H1 (cell line): Measurements from ENCODE around the gene DAGLA. TPM values are rescaled to one million over a fixed set of nuclear protein-coding genes. Genes with fewer than 3 reads are reported as not detected.

Experiments
- CTCF ChIA-PET: fragments of 300-600 bp; sonication (Branson Sonifier 250); formaldehyde crosslinking; loops from one replicate; lab custom pipeline; 2021; ENCODE audit not compliant: partially characterized antibody; lab: Charles Lee
- POLR2A ChIA-PET: fragments of 300-600 bp; sonication (Branson Sonifier 250); formaldehyde crosslinking; loops from one replicate; lab custom pipeline; 2021; ENCODE audit warnings: inconsistent platforms; ENCODE audit not compliant: partially characterized antibody; lab: Charles Lee
- DNase-seq, 2 experiments: peaks; one replicate each; pipeline versions ENCODE4 v3.0.0 to v3.0.0-alpha.2; 2010 to 2022; ENCODE audit warnings: low spot score in 2 of 2, low read depth in 1 of 2, mixed read lengths in 1 of 2
- FAIRE-seq: peaks from 2 replicates; lab custom pipeline; 2011; peaks lifted over from hg19 to GRCh38; lab: Jason Lieb, UNC
- H2AFZ ChIP-seq: 2 replicates; pipeline ENCODE4 v1.8.1; 2012; ENCODE audit warnings: low read length, inconsistent platforms
- H2AK5ac ChIP-seq: 2 replicates; pipeline ENCODE4 v1.6.1; 2013; ENCODE audit warnings: low read depth, low read length
- H2BK120ac ChIP-seq: replicated peaks from 2 replicates; pipeline ENCODE3; 2013; ENCODE audit warnings: low read depth, low read length, inconsistent platforms
- H2BK12ac ChIP-seq: 2 replicates; pipeline ENCODE4 v1.6.1; 2013; ENCODE audit warnings: low read depth, low read length
- H2BK15ac ChIP-seq: 2 replicates; pipeline ENCODE4 v1.6.1; 2013; ENCODE audit warnings: low read length
- H2BK20ac ChIP-seq: 2 replicates; pipeline ENCODE4 v1.6.1; 2013; ENCODE audit warnings: low read length
- H2BK5ac ChIP-seq: 2 replicates; pipeline ENCODE4 v1.6.1; 2013; ENCODE audit warnings: low read depth, low read length
- H3K14ac ChIP-seq: 2 replicates; pipeline ENCODE4 v1.6.1; 2013; ENCODE audit warnings: inconsistent platforms; ENCODE audit not compliant: insufficient read length
- H3K18ac ChIP-seq: 2 replicates; pipeline ENCODE4 v1.6.1; 2013; ENCODE audit warnings: low read length; ENCODE audit errors: extremely low read depth
- H3K23ac ChIP-seq: 2 replicates; pipeline ENCODE4 v1.6.1; 2013; ENCODE audit warnings: inconsistent platforms; ENCODE audit not compliant: insufficient read length
- H3K23me2 ChIP-seq: 2 replicates; pipeline ENCODE4 v1.6.1; 2013; ENCODE audit warnings: low read depth, low read length
- H3K27ac ChIP-seq: 2 replicates; pipeline ENCODE4 v1.6.1; 2011; ENCODE audit warnings: low read depth, low read length, inconsistent platforms
- H3K27me3 ChIP-seq, 4 experiments: replicated peaks in 1 of 4; 1 replicate in 1 of 4; 2 replicates in 3 of 4; pipeline versions ENCODE4 v1.6.1 to v1.8.1; 2011 to 2013; ENCODE audit warnings: low read length in 3 of 4, mild to moderate bottlenecking in 3 of 4, inconsistent platforms in 2 of 4, mixed read lengths in 2 of 4, moderate library complexity in 1 of 4; ENCODE audit not compliant: control insufficient read depth in 3 of 4, insufficient read depth in 3 of 4; ENCODE audit errors: extremely low read depth in 1 of 4
- H3K36me3 ChIP-seq, 4 experiments: 2 replicates each; pipeline versions ENCODE4 v1.6.1 to v1.8.1; 2011 to 2013; ENCODE audit warnings: mild to moderate bottlenecking in 4 of 4, low read length in 3 of 4, moderate library complexity in 2 of 4, control low read depth in 1 of 4, inconsistent platforms in 1 of 4; ENCODE audit not compliant: insufficient read depth in 4 of 4, control insufficient read depth in 2 of 4
- H3K4ac ChIP-seq: replicated peaks from 2 replicates; pipeline ENCODE3; 2013; ENCODE audit warnings: low read length, low read depth, mixed read lengths, inconsistent platforms; ENCODE audit not compliant: insufficient read length
- H3K4me1 ChIP-seq, 4 experiments: replicated peaks in 1 of 4; 1 replicate in 1 of 4; 2 replicates in 3 of 4; pipeline versions ENCODE4 v1.6.1 to v1.8.1; 2011 to 2013; ENCODE audit warnings: low read length in 3 of 4, inconsistent platforms in 2 of 4, mixed read lengths in 1 of 4; ENCODE audit not compliant: insufficient read depth in 4 of 4, control insufficient read depth in 3 of 4
- H3K4me2 ChIP-seq, 2 experiments: 2 replicates each; pipeline versions ENCODE4 v1.6.1 to v1.8.1; 2011 to 2013; ENCODE audit warnings: low read depth in 2 of 2, low read length in 2 of 2, control low read depth in 1 of 2, inconsistent platforms in 1 of 2, mild to moderate bottlenecking in 1 of 2; ENCODE audit not compliant: insufficient read depth in 1 of 2
- H3K4me3 ChIP-seq, 4 experiments: fragments of 200-600, 300-600 bp in 1 of 4; sonication (generic), shearing (Covaris generic), sonication (Bioruptor Twin) in 1 of 4; 2 replicates each; pipeline versions ENCODE4 v1.5.1 to v1.8.1; 2011 to 2016; ENCODE audit warnings: low read length in 4 of 4, low read depth in 3 of 4, control low read depth in 2 of 4, inconsistent platforms in 2 of 4, mild to moderate bottlenecking in 2 of 4, mixed read lengths in 1 of 4, moderate library complexity in 1 of 4; ENCODE audit not compliant: insufficient read depth in 2 of 4; ENCODE audit errors: extremely low read depth in 1 of 4
- H3K56ac ChIP-seq: replicated peaks from 2 replicates; pipeline ENCODE3; 2013; ENCODE audit warnings: low read depth, mild to moderate bottlenecking, mixed read lengths, low read length, inconsistent platforms; ENCODE audit not compliant: insufficient read length
- H3K79me1 ChIP-seq: 2 replicates; pipeline ENCODE4 v1.6.1; 2013; ENCODE audit warnings: low read depth, low read length, control low read depth
- H3K79me2 ChIP-seq, 2 experiments: 2 replicates each; pipeline versions ENCODE4 v1.6.1 to v1.8.1; 2012 to 2013; ENCODE audit warnings: low read length in 2 of 2, mild to moderate bottlenecking in 2 of 2, inconsistent platforms in 1 of 2; ENCODE audit not compliant: insufficient read depth in 2 of 2, control insufficient read depth in 1 of 2
- H3K9ac ChIP-seq, 4 experiments: replicated peaks in 1 of 4; 1 replicate in 1 of 4; 2 replicates in 3 of 4; pipeline versions ENCODE4 v1.6.1 to v1.8.1; 2011 to 2013; ENCODE audit warnings: low read depth in 3 of 4, low read length in 3 of 4, control low read depth in 2 of 4, mild to moderate bottlenecking in 2 of 4, moderate library complexity in 2 of 4, inconsistent platforms in 1 of 4; ENCODE audit errors: extremely low read depth in 1 of 4
- H3K9me3 ChIP-seq, 2 experiments: 2 replicates each; pipeline versions ENCODE4 v1.6.1 to v1.8.1; 2012 to 2013; ENCODE audit warnings: mild to moderate bottlenecking in 2 of 2, moderate library complexity in 2 of 2, control low read depth in 1 of 2, inconsistent platforms in 1 of 2, low read depth in 1 of 2, low read length in 1 of 2, mixed read lengths in 1 of 2; ENCODE audit not compliant: insufficient read depth in 2 of 2
- H4K20me1 ChIP-seq, 2 experiments: replicated peaks in 1 of 2; 2 replicates each; pipeline versions ENCODE3 to v1.8.1; 2011 to 2013; ENCODE audit warnings: inconsistent platforms in 2 of 2, low read length in 2 of 2, mild to moderate bottlenecking in 1 of 2; ENCODE audit not compliant: insufficient read depth in 2 of 2, control insufficient read depth in 1 of 2
- H4K5ac ChIP-seq: 2 replicates; pipeline ENCODE4 v1.6.1; 2013; ENCODE audit warnings: low read length, low read depth, mixed read lengths, inconsistent platforms; ENCODE audit not compliant: insufficient read length
- H4K8ac ChIP-seq: 2 replicates; pipeline ENCODE4 v1.8.0; 2013; ENCODE audit warnings: mild to moderate bottlenecking, moderate library complexity, low read length, inconsistent platforms; ENCODE audit not compliant: insufficient read depth; ENCODE audit errors: extremely low read depth
- H4K91ac ChIP-seq: replicated peaks from 2 replicates; pipeline ENCODE3; 2013; ENCODE audit warnings: low read length, mixed read lengths, inconsistent platforms; ENCODE audit not compliant: insufficient read length
- CEBPB ChIP-seq: IDR thresholded peaks from 2 replicates; pipeline ENCODE4 v1.6.1; 2012; ENCODE audit warnings: low read depth, low read length
- RXRA ChIP-seq: IDR thresholded peaks from 2 replicates; pipeline ENCODE4 v1.6.1; 2011; ENCODE audit warnings: low read depth, mild to moderate bottlenecking, low read length, moderate library complexity; ENCODE audit not compliant: insufficient read depth
- SP1 ChIP-seq: IDR thresholded peaks from 2 replicates; pipeline ENCODE4 v1.6.1; 2011; ENCODE audit warnings: low read depth, low read length
- SP2 ChIP-seq: IDR thresholded peaks from 2 replicates; pipeline ENCODE4 v1.6.1; 2012; ENCODE audit warnings: mild to moderate bottlenecking, low read length, inconsistent platforms
- TEAD4 ChIP-seq: IDR thresholded peaks from 2 replicates; pipeline ENCODE4 v1.6.1; 2012; ENCODE audit warnings: low read depth, low read length, inconsistent platforms, mixed read lengths
- WGBS, 2 experiments: shearing (Covaris generic) in 1 of 2; methylation state at CpG; one replicate each; pipeline versions ENCODE4 v1.1.6 to v1.1.7; 2013 to 2015; ENCODE audit warnings: low lambda C conversion rate in 2 of 2, mixed read lengths in 2 of 2, inconsistent platforms in 1 of 2, low coverage in 1 of 2, missing lambda C conversion rate in 1 of 2; ENCODE audit not compliant: insufficient replicate concordance in 2 of 2, insufficient coverage in 1 of 2, insufficient read length in 1 of 2; ENCODE audit errors: extremely low coverage in 1 of 2, missing lambda C conversion rate in 1 of 2; 5-methylcytosine and 5-hydroxymethylcytosine counted together
- polyA plus RNA-seq, 7 experiments: library from polyadenylated mRNA; depleted of rRNA in 3 of 7; stranded (reverse) in 5 of 7; unstranded in 2 of 7; fragments of >200 nt in 5 of 7; fragments of 200-250 nt in 2 of 7; gene quantifications; 1 replicate in 5 of 7; 2 replicates in 1 of 7; 4 replicates in 1 of 7; pipeline versions ENCODE4 v1.2.1 to v1.2.3, GENCODE V29; 2011 to 2013; ENCODE audit warnings: missing spikeins in 2 of 7, mixed read lengths in 2 of 7
- total RNA-seq: library from RNA; stranded (reverse); fragmentation: NEBNext Ultra II Directional; extraction: Animal tissue kit (Norgen Biotek cat#: 25700); gene quantifications from 2 replicates; pipeline ENCODE4 v1.2.1, GENCODE V29; 2021
- TF ChIP-seq, protein P1 (sequence below), 3 experiments: IDR thresholded peaks; 1 replicate in 2 of 3; 2 replicates in 1 of 3; pipeline versions ENCODE4 v1.5.1 to v1.6.1; 2011; ENCODE audit warnings: low read length in 3 of 3, mild to moderate bottlenecking in 3 of 3, inconsistent platforms in 2 of 3, low read depth in 1 of 3, moderate library complexity in 1 of 3; ENCODE audit not compliant: insufficient read depth in 1 of 3; ENCODE audit errors: control extremely low read depth in 1 of 3

Gene DAGLA
- total and polyA plus RNA-seq, 2 of the 8 experiments (the other 6 are each of a cell fraction or from before 2014, with no cell fraction given) = 3.6 to 6.6 TPM

DNA sequence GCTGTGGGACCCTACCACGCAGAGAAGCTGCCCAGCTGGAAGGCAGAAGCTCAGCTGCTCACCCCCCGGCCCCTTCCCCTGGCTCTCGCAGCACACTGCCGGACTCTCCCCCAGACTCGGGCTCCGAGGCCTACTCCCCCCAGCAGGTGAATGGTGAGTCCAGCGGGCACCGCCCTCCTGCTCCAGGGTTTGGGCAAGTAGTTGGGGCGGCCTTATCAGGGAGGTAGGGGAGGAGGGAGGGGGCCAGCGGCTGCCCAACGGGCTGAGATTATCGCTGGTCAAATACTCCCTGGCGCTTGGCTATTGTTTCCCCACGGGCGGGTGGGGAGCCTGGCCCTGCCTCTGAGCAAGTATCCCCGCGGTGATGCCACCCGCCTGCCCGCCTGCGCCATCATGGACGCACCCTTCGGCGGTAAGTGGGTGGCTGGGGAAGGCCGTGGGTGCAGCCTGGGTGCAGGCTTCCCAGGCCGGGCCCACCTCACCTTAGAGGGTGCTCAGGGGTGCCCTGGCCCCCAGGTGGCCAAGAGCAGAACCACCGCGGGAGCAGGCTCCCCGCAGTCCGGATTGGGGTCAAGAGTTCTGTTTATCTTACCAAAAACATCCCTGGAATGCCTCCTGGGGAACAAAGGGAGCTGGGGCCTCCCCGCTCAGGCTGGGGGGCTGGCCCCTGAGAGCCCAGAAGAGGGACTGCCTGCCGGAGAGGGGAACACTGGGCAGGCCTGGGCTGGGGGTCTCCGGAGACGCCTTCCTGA, 89.2 kb downstream of the DAGLA start:
- H3K14ac ChIP-seq = no peak overlapping the region
- no peak overlapping the region for H3K23ac ChIP-seq
- DNase-seq (no peak), FAIRE-seq (no peak)
- no peak overlapping the region; the same call in 1 of the 2 replicates for H2BK15ac ChIP-seq
- H3K4me3 ChIP-seq = no peak overlapping the region
- peaks cover 0 to 21% (median 15%) of the 10 kb centered on the region in 4 experiments; a peak in 5 of 7 replicates for H3K4me1 ChIP-seq
- TF ChIP-seq TEAD4 = peak; percentile 56; the same call in 1 of the 2 replicates
- TF ChIP-seq, protein P1, sequence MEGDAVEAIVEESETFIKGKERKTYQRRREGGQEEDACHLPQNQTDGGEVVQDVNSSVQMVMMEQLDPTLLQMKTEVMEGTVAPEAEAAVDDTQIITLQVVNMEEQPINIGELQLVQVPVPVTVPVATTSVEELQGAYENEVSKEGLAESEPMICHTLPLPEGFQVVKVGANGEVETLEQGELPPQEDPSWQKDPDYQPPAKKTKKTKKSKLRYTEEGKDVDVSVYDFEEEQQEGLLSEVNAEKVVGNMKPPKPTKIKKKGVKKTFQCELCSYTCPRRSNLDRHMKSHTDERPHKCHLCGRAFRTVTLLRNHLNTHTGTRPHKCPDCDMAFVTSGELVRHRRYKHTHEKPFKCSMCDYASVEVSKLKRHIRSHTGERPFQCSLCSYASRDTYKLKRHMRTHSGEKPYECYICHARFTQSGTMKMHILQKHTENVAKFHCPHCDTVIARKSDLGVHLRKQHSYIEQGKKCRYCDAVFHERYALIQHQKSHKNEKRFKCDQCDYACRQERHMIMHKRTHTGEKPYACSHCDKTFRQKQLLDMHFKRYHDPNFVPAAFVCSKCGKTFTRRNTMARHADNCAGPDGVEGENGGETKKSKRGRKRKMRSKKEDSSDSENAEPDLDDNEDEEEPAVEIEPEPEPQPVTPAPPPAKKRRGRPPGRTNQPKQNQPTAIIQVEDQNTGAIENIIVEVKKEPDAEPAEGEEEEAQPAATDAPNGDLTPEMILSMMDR (IDR thresholded peaks at IDR 0.05; ENCODE audit: control extremely low read depth in 1 of 3, insufficient read depth in 1 of 3, low read depth in 1 of 3, low read length in 3 of 3) = peak; percentile 36 to 44 (median 43)
- 0 out of 2 replicates have a peak, but pooled peaks have one; percentile 32 for TF ChIP-seq SP1
- no peak for TF ChIP-seq RXRA
- TF ChIP-seq SP2 = no peak
- no peak for TF ChIP-seq CEBPB
- no peak overlapping the region for H3K4me2 ChIP-seq
- no peak overlapping the region for H2BK120ac ChIP-seq
- no peaks in the 10 kb centered on the region for H3K79me1 ChIP-seq
- H3K36me3 ChIP-seq = no peaks in the 10 kb centered on the region
- WGBS, 2 experiments = 74% methylated on average over 23 of the region's 33 CpGs; no CpG with 5 or more reads in 1 of the 2 experiments
- ChIA-PET POLR2A (interaction anchor here (1.0 kb wide), 1 partner anchor 11 kb away, joined by 5 read pairs; no protein-coding TSS in a partner anchor), CTCF (interaction anchor here (0.8 to 5.3 kb wide), 5 partner anchors 13 to 63 kb away, joined by 3 to 26 read pairs (median 4); no protein-coding TSS in a partner anchor)
- peak overlapping the region; percentile 60 for H4K8ac ChIP-seq
- H3K23me2 ChIP-seq = no peaks in the 10 kb centered on the region
- H2BK5ac ChIP-seq = 0 out of 2 replicates have a peak overlapping the region, but pooled peaks have one; percentile 60
- H3K56ac ChIP-seq = no peak overlapping the region
- H2BK12ac ChIP-seq = no peak overlapping the region
- H4K5ac ChIP-seq = no peak overlapping the region
- H3K27ac ChIP-seq = no peak overlapping the region; the same call in 1 of the 2 replicates
- no peaks in the 10 kb centered on the region for H3K9me3 ChIP-seq
- no peak overlapping the region for H2AFZ ChIP-seq
- no peak overlapping the region for H3K9ac ChIP-seq
- no peak overlapping the region; the same call in none of the 2 replicates for H3K18ac ChIP-seq
- H4K91ac ChIP-seq = no peak overlapping the region
- no peaks in the 10 kb centered on the region for H3K27me3 ChIP-seq
- H2BK20ac ChIP-seq = no peak overlapping the region
- no peak overlapping the region for H3K4ac ChIP-seq
- no peaks in the 10 kb centered on the region for H4K20me1 ChIP-seq
- H2AK5ac ChIP-seq = no peak overlapping the region
- H3K79me2 ChIP-seq = no peaks in the 10 kb centered on the region
